H9 (cell line): Measurements from ENCODE around the gene CRAT. TPM values are rescaled to one million over a fixed set of nuclear protein-coding genes. Genes with fewer than 3 reads are reported as not detected.

ENCODE experiments used
- DNase-seq: peaks from one replicate; pipeline ENCODE4 v3.0.0-alpha.2; 2017
- H2AFZ ChIP-seq: one replicate; pipeline ENCODE4 v1.6.1; 2013; ENCODE audit warnings: mild to moderate bottlenecking, low read length, control low read depth, moderate library complexity
- H2AK5ac ChIP-seq: 2 replicates; pipeline ENCODE4 v1.6.1; 2013; ENCODE audit warnings: low read length, control low read depth, mixed read lengths; ENCODE audit not compliant: insufficient read length
- H2BK120ac ChIP-seq: one replicate; pipeline ENCODE4 v1.6.1; 2013; ENCODE audit warnings: low read depth, mild to moderate bottlenecking, low read length, control low read depth, inconsistent platforms; ENCODE audit not compliant: poor library complexity, severe bottlenecking
- H2BK12ac ChIP-seq: 2 replicates; pipeline ENCODE4 v1.6.1; 2013; ENCODE audit warnings: low read length, control low read depth, mixed read lengths, low read depth; ENCODE audit not compliant: insufficient read length
- H2BK15ac ChIP-seq: 2 replicates; pipeline ENCODE4 v1.6.1; 2013; ENCODE audit warnings: low read depth, low read length, control low read depth
- H2BK20ac ChIP-seq: one replicate; pipeline ENCODE4 v1.6.1; 2013; ENCODE audit warnings: low read depth, mild to moderate bottlenecking, low read length, control low read depth, inconsistent platforms; ENCODE audit not compliant: poor library complexity, severe bottlenecking
- H2BK5ac ChIP-seq: 2 replicates; pipeline ENCODE4 v1.6.1; 2013; ENCODE audit warnings: low read length, control low read depth, mixed read lengths; ENCODE audit not compliant: insufficient read length
- H3K14ac ChIP-seq: 2 replicates; pipeline ENCODE4 v1.6.1; 2013; ENCODE audit warnings: low read length, control low read depth; ENCODE audit not compliant: insufficient read depth
- H3K18ac ChIP-seq: 2 replicates; pipeline ENCODE4 v1.6.1; 2013; ENCODE audit warnings: low read depth, mild to moderate bottlenecking, mixed read lengths, low read length, control low read depth; ENCODE audit not compliant: insufficient read length
- H3K23ac ChIP-seq: 2 replicates; pipeline ENCODE4 v1.6.1; 2013; ENCODE audit warnings: low read length, control low read depth, mixed read lengths, low read depth; ENCODE audit not compliant: insufficient read length
- H3K23me2 ChIP-seq: 2 replicates; pipeline ENCODE4 v1.6.1; 2013; ENCODE audit warnings: low read depth, mild to moderate bottlenecking, mixed read lengths, low read length, control low read depth; ENCODE audit not compliant: insufficient read length, poor library complexity, severe bottlenecking
- H3K27ac ChIP-seq: 2 replicates; pipeline ENCODE4 v1.5.1; 2013; ENCODE audit warnings: low read length, control low read depth, mixed read lengths, low read depth; ENCODE audit not compliant: insufficient read length
- H3K27me3 ChIP-seq: 2 replicates; pipeline ENCODE4 v1.6.1; 2013; ENCODE audit warnings: low read length, control low read depth, inconsistent platforms; ENCODE audit not compliant: insufficient read depth
- H3K4ac ChIP-seq: 2 replicates; pipeline ENCODE4 v1.6.1; 2013; ENCODE audit warnings: low read depth, mild to moderate bottlenecking, control low read depth, inconsistent platforms, low read length, moderate library complexity
- H3K4me1 ChIP-seq: 2 replicates; pipeline ENCODE4 v1.6.1; 2013; ENCODE audit warnings: low read length, control low read depth, inconsistent platforms; ENCODE audit not compliant: insufficient read depth
- H3K4me2 ChIP-seq: 2 replicates; pipeline ENCODE4 v1.6.1; 2013; ENCODE audit warnings: low read length, control low read depth, mixed read lengths; ENCODE audit not compliant: insufficient read length, insufficient read depth
- H3K56ac ChIP-seq: 2 replicates; pipeline ENCODE4 v1.6.1; 2013; ENCODE audit warnings: low read depth, mild to moderate bottlenecking, mixed read lengths, low read length, control low read depth; ENCODE audit not compliant: insufficient read length
- H3K79me1 ChIP-seq: 2 replicates; pipeline ENCODE4 v1.6.1; 2013; ENCODE audit warnings: low read depth, mild to moderate bottlenecking, moderate library complexity, low read length, control low read depth, inconsistent platforms; ENCODE audit not compliant: insufficient read depth, poor library complexity, severe bottlenecking
- H3K79me2 ChIP-seq: 2 replicates; pipeline ENCODE4 v1.6.1; 2013; ENCODE audit warnings: low read length, control low read depth, inconsistent platforms; ENCODE audit not compliant: insufficient read depth
- H3K9ac ChIP-seq: 2 replicates; pipeline ENCODE4 v1.6.1; 2013; ENCODE audit warnings: low read length, control low read depth, mixed read lengths; ENCODE audit not compliant: insufficient read length; ENCODE audit errors: extremely low read depth
- H3K9me3 ChIP-seq: one replicate; pipeline ENCODE4 v1.6.1; 2013; ENCODE audit warnings: low read depth, low read length, inconsistent platforms; ENCODE audit not compliant: control insufficient read depth
- H3T11ph ChIP-seq: one replicate; pipeline ENCODE4 v1.6.1; 2013; ENCODE audit warnings: mild to moderate bottlenecking, low read length, control low read depth, inconsistent platforms
- H4K20me1 ChIP-seq: one replicate; pipeline ENCODE4 v1.6.1; 2013; ENCODE audit not compliant: control insufficient read depth, insufficient read length, insufficient read depth
- H4K5ac ChIP-seq: 2 replicates; pipeline ENCODE4 v1.6.1; 2013; ENCODE audit warnings: low read depth, mild to moderate bottlenecking, mixed read lengths, low read length, control low read depth; ENCODE audit not compliant: insufficient read length
- H4K8ac ChIP-seq: replicated peaks from 2 replicates; pipeline ENCODE4 v1.6.1; 2013; ENCODE audit warnings: low read length, control low read depth, mixed read lengths, low read depth; ENCODE audit not compliant: insufficient read length
- H4K91ac ChIP-seq: 2 replicates; pipeline ENCODE4 v1.6.1; 2013; ENCODE audit warnings: low read depth, mild to moderate bottlenecking, moderate library complexity, mixed read lengths, low read length, control low read depth; ENCODE audit not compliant: insufficient read length
- H3K27ac Mint-ChIP-seq, 3 experiments: 2 replicates in 2 of 3; 3 replicates in 1 of 3; pipeline ENCODE4 v1.8.0; 2020 to 2021; ENCODE audit warnings: mixed read lengths in 3 of 3, mild to moderate bottlenecking in 1 of 3, moderate library complexity in 1 of 3
- H3K27me3 Mint-ChIP-seq: 2 replicates; pipeline ENCODE4 v1.8.0; 2021; ENCODE audit warnings: low read depth, mild to moderate bottlenecking, moderate library complexity, mixed read lengths
- H3K36me3 Mint-ChIP-seq, 3 experiments: 2 replicates in 2 of 3; 3 replicates in 1 of 3; pipeline ENCODE4 v1.8.0; 2020 to 2021; ENCODE audit warnings: low read depth in 3 of 3, mixed read lengths in 3 of 3; ENCODE audit not compliant: insufficient read depth in 1 of 3
- H3K4me1 Mint-ChIP-seq, 2 experiments: 2 replicates each; pipeline ENCODE4 v1.8.0; 2020; ENCODE audit warnings: mixed read lengths in 2 of 2
- H3K4me3 Mint-ChIP-seq, 2 experiments: 2 replicates in 1 of 2; 3 replicates in 1 of 2; pipeline ENCODE4 v1.8.0; 2020 to 2021; ENCODE audit warnings: mild to moderate bottlenecking in 2 of 2, mixed read lengths in 2 of 2, moderate library complexity in 1 of 2
- H3K9me3 Mint-ChIP-seq, 2 experiments: 2 replicates in 1 of 2; 3 replicates in 1 of 2; pipeline ENCODE4 v1.8.0; 2020; ENCODE audit warnings: mild to moderate bottlenecking in 2 of 2, mixed read lengths in 2 of 2, moderate library complexity in 1 of 2
- CTCF ChIP-seq: fragments of 200-600 bp; sonication (generic); conservative IDR thresholded peaks from 3 replicates; pipeline ENCODE4 v1.8.0; 2021; ENCODE audit warnings: antibody characterized with exemption, mild to moderate bottlenecking
- WGBS: extraction: QIAGEN DNeasy Blood & Tissue Kit; methylation state at CpG from one replicate; pipeline ENCODE4 v1.1.7; 2013; ENCODE audit warnings: missing lambda C conversion rate, low lambda C conversion rate, mixed read lengths; ENCODE audit not compliant: insufficient read length; ENCODE audit errors: extremely low coverage; 5-methylcytosine and 5-hydroxymethylcytosine counted together
- total RNA-seq: library from RNA; stranded (reverse); gene quantifications from 2 replicates; pipeline ENCODE4 v1.2.1, GENCODE V29; 2021

The CRAT gene
- total RNA-seq, 1 experiment from 2014 or later, result 15.0 TPM

GRCh38 chr9:129095908-129096307, 14.7 kb downstream of the CRAT start:
- H4K91ac ChIP-seq, result no peak overlapping the region
- H3T11ph ChIP-seq, result no peak overlapping the region
- peaks cover 0 to 8% (median 1%) of the 10 kb centered on the region in 3 experiments; a peak in 3 of 7 replicates for H3K36me3 Mint-ChIP-seq
- H3K27ac ChIP-seq, result no peak overlapping the region
- no peak overlapping the region for H3K23ac ChIP-seq
- H2BK120ac ChIP-seq, result no peak overlapping the region
- no peaks in the 10 kb centered on the region for H4K20me1 ChIP-seq
- no peaks in the 10 kb centered on the region for H3K27me3 ChIP-seq
- H3K27ac Mint-ChIP-seq, result no peak overlapping the region
- H3K27me3 Mint-ChIP-seq, result peaks cover 5% of the 10 kb centered on the region
- no peak overlapping the region for H4K8ac ChIP-seq
- no peak overlapping the region for H3K4ac ChIP-seq
- H3K14ac ChIP-seq, result no peak overlapping the region
- no peak overlapping the region for H3K56ac ChIP-seq
- no peak overlapping the region for H3K18ac ChIP-seq
- H3K9ac ChIP-seq, result no peak overlapping the region
- H3K23me2 ChIP-seq, result no peaks in the 10 kb centered on the region
- H2BK12ac ChIP-seq, result no peak overlapping the region
- no peak overlapping the region for H2BK15ac ChIP-seq
- H3K79me2 ChIP-seq, result no peaks in the 10 kb centered on the region
- peaks cover 2 to 3% of the 10 kb centered on the region in 2 experiments; a peak in 2 of 4 replicates for H3K4me1 Mint-ChIP-seq
- no peak overlapping the region for H4K5ac ChIP-seq
- no peak for DNase-seq
- no peak overlapping the region for H2AK5ac ChIP-seq
- no peaks in the 10 kb centered on the region; the same call in 1 of the 2 replicates for H3K4me1 ChIP-seq
- H3K4me2 ChIP-seq, result no peak overlapping the region
- H3K9me3 ChIP-seq, result no peaks in the 10 kb centered on the region
- no peak for TF ChIP-seq CTCF
- no CpG with 5 or more reads among the region's 12 CpGs for WGBS
- no peak overlapping the region for H2BK20ac ChIP-seq
- no peaks in the 10 kb centered on the region for H3K79me1 ChIP-seq
- H2BK5ac ChIP-seq, result no peak overlapping the region
- H3K4me3 Mint-ChIP-seq, result no peak overlapping the region
- no peak overlapping the region for H2AFZ ChIP-seq
- no peaks in the 10 kb centered on the region for H3K9me3 Mint-ChIP-seq
